OCI-LY1 (cell line): ENCODE measurements around the gene PDE2A.

ENCODE experiments used
- H2AFZ ChIP-seq: fragments of 200-600 bp; sonication (generic), shearing (Covaris generic); 2 replicates; pipeline ENCODE4 v1.6.0; 2014; ENCODE audit warnings: antibody characterized with exemption, mild to moderate bottlenecking, low read length
- H3F3A ChIP-seq: fragments of 200-600 bp; sonication (generic), shearing (Covaris generic); 2 replicates; pipeline ENCODE4 v1.6.0; 2014; ENCODE audit warnings: mild to moderate bottlenecking, antibody characterized with exemption, low read length, moderate library complexity; ENCODE audit not compliant: insufficient read depth
- H3K27ac ChIP-seq: fragments of 200-600 bp; sonication (generic); 2 replicates; pipeline ENCODE4 v1.5.1; 2014; ENCODE audit warnings: low read length, mixed run types, mild to moderate bottlenecking, low read depth; ENCODE audit not compliant: poor library complexity, severe bottlenecking
- H3K27me3 ChIP-seq: fragments of 200-600 bp; sonication (generic); 2 replicates; pipeline ENCODE4 v1.6.0; 2014; ENCODE audit warnings: antibody characterized with exemption, mild to moderate bottlenecking, low read length, moderate library complexity; ENCODE audit not compliant: insufficient read depth
- H3K36me3 ChIP-seq: fragments of 200-600 bp; sonication (generic); 2 replicates; pipeline ENCODE4 v1.6.1; 2014; ENCODE audit warnings: mild to moderate bottlenecking, antibody characterized with exemption, low read length, moderate library complexity, mixed read lengths; ENCODE audit not compliant: insufficient read depth
- H3K4me1 ChIP-seq: fragments of 200-600 bp; sonication (generic); 2 replicates; pipeline ENCODE4 v1.5.1; 2014; ENCODE audit warnings: mild to moderate bottlenecking, low read length, moderate library complexity; ENCODE audit not compliant: insufficient read depth, severe bottlenecking
- H3K4me2 ChIP-seq: fragments of 200-600 bp; sonication (generic), shearing (Covaris generic); 2 replicates; pipeline ENCODE4 v1.6.1; 2014; ENCODE audit warnings: low read length
- H3K4me3 ChIP-seq: fragments of 200-600 bp; sonication (generic); 2 replicates; pipeline ENCODE4 v1.5.1; 2014; ENCODE audit warnings: low read length, low read depth, mild to moderate bottlenecking, mixed read lengths; ENCODE audit not compliant: poor library complexity, severe bottlenecking
- H3K79me2 ChIP-seq: fragments of 200-600 bp; shearing (Covaris generic); 2 replicates; pipeline ENCODE4 v1.6.1; 2016; ENCODE audit warnings: mixed run types, low read length, mixed read lengths; ENCODE audit not compliant: insufficient read depth
- H3K9ac ChIP-seq: fragments of 200-600 bp; sonication (generic), shearing (Covaris generic); 2 replicates; pipeline ENCODE4 v1.6.1; 2014; ENCODE audit warnings: mild to moderate bottlenecking, low read length, mixed read lengths
- H3K9me2 ChIP-seq: fragments of 200-600 bp; sonication (generic), shearing (Covaris generic); 2 replicates; pipeline ENCODE4 v1.6.1; 2014; ENCODE audit warnings: low read depth, mild to moderate bottlenecking, low read length, mixed read lengths
- H3K9me3 ChIP-seq: fragments of 200-600 bp; shearing (Covaris generic); 2 replicates; pipeline ENCODE4 v1.6.1; 2014; ENCODE audit warnings: low read length, mixed read lengths
- H4K20me1 ChIP-seq: fragments of 200-600 bp; sonication (generic), shearing (Covaris generic); 2 replicates; pipeline ENCODE4 v1.6.0; 2016; ENCODE audit warnings: mild to moderate bottlenecking, low read length; ENCODE audit not compliant: insufficient read depth
- CTCF ChIP-seq: fragments of 200-600 bp; sonication (generic), shearing (Covaris generic); IDR thresholded peaks from 2 replicates; pipeline ENCODE4 v1.5.1; 2017; ENCODE audit warnings: mild to moderate bottlenecking, antibody characterized with exemption, low read length, moderate library complexity, mixed read lengths
- EZH2 ChIP-seq: fragments of 200-600 bp; sonication (generic), shearing (Covaris generic); IDR thresholded peaks from 2 replicates; pipeline ENCODE4 v1.8.0; 2017; ENCODE audit warnings: borderline replicate concordance, mixed run types, mild to moderate bottlenecking, antibody characterized with exemption, low read length, moderate library complexity, mixed read lengths

Gene PDE2A

GRCh38 chr11:72597721-72598120 lies 76.5 kb downstream of the PDE2A start:
- H3K4me2 ChIP-seq, result no peak overlapping the region
- no peaks in the 10 kb centered on the region for H3F3A ChIP-seq
- no peak overlapping the region for H2AFZ ChIP-seq
- no peaks in the 10 kb centered on the region for H3K36me3 ChIP-seq
- H3K27me3 ChIP-seq, result peaks cover 4% of the 10 kb centered on the region; the same call in 1 of the 2 replicates
- no peaks in the 10 kb centered on the region for H3K9me3 ChIP-seq
- TF ChIP-seq CTCF, result no peak
- no peak for TF ChIP-seq EZH2
- no peak overlapping the region for H3K4me3 ChIP-seq
- H4K20me1 ChIP-seq, result no peaks in the 10 kb centered on the region
- no peak overlapping the region for H3K9ac ChIP-seq
- H3K4me1 ChIP-seq, result no peaks in the 10 kb centered on the region
- H3K27ac ChIP-seq, result no peak overlapping the region
- no peaks in the 10 kb centered on the region for H3K9me2 ChIP-seq
- no peaks in the 10 kb centered on the region for H3K79me2 ChIP-seq

DNA sequence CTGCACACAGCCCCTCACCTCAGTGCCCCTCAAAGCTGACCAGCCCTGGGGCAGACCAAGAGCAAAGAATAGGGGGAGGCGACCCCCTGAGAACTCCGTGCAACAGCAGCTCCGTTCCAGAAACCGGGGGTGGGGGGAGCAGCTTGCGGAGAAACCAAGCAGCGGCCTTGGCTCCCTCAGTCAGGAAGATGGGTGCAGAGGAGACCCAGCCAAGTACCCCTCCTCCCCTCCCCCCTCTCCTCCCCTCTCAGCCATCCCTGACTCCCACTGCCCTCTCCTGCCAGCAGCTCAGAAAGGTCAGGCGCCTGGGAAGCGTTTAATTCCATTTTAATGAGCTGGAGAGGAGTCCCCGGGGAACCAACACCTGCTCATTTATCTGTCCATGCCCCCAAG lies 78.9 kb downstream of the PDE2A start:
- Histone ChIP-seq H3K79me2 (no peaks in the 10 kb centered on the region), H3K9me3 (no peaks in the 10 kb centered on the region), H3K4me2 (no peak overlapping the region), H3K9me2 (no peaks in the 10 kb centered on the region), H3K27ac (no peak overlapping the region), H3K27me3 (peaks cover 4% of the 10 kb centered on the region; the same call in 1 of the 2 replicates), H4K20me1 (no peaks in the 10 kb centered on the region), H3K36me3 (no peaks in the 10 kb centered on the region), H3K4me3 (no peak overlapping the region), H3K4me1 (peaks cover 4% of the 10 kb centered on the region), H2AFZ (no peak overlapping the region), H3K9ac (no peak overlapping the region), H3F3A (no peaks in the 10 kb centered on the region)
- TF ChIP-seq EZH2, result no peak
- TF ChIP-seq CTCF, result no peak

- no peaks in the 10 kb centered on the region for H3F3A ChIP-seq
- no peak overlapping the region for H3K4me3 ChIP-seq
- H3K27ac ChIP-seq, result no peak overlapping the region
- H2AFZ ChIP-seq, result no peak overlapping the region
- H3K4me2 ChIP-seq, result no peak overlapping the region
- no peak overlapping the region for H3K9ac ChIP-seq
- H4K20me1 ChIP-seq, result no peaks in the 10 kb centered on the region
- peaks cover 4% of the 10 kb centered on the region; the same call in 1 of the 2 replicates for H3K27me3 ChIP-seq
- TF ChIP-seq EZH2, result no peak
- TF ChIP-seq CTCF, result no peak
- no peaks in the 10 kb centered on the region for H3K36me3 ChIP-seq
- peaks cover 4% of the 10 kb centered on the region for H3K4me1 ChIP-seq
- H3K9me3 ChIP-seq, result no peaks in the 10 kb centered on the region
- H3K9me2 ChIP-seq, result no peaks in the 10 kb centered on the region
- no peaks in the 10 kb centered on the region for H3K79me2 ChIP-seq
These were observed 79.5 kb downstream of the PDE2A start for GRCh38 chr11:72594493-72595291.
